Measurements from ENCODE around the gene NELL1. TPM values are rescaled to one million over a fixed set of nuclear protein-coding genes. Genes with fewer than 3 reads are reported as not detected.
"Not testable (repeated sequence)": the region's sequence is repeated elsewhere in the genome, so short reads cannot be mapped to it uniquely, and the experiment has no call there.

Gene NELL1
- total RNA-seq, 2 donors from 2014 or later: 1.8 to 10.3 TPM

- Histone ChIP-seq H3K4me1 (replicated peaks) (no peaks in the 10 kb centered on the region), H3K27me3 (replicated peaks; ENCODE audit: insufficient read depth) (no peaks in the 10 kb centered on the region), H3K4me3 (no peak overlapping the region), H3K9me3 (no peaks in the 10 kb centered on the region), H3K27ac (no peak overlapping the region), H3K36me3 (no peaks in the 10 kb centered on the region)
- 91% methylated on average over 2 of the region's 2 CpGs for WGBS
- no peak for DNase-seq (ENCODE audit: low spot score)
- intact Hi-C loops (cut with DNase I): no loop called here
- TF ChIP-seq POLR2AphosphoS5 (IDR thresholded peaks at IDR 0.05): no peak
- TF ChIP-seq CTCF (IDR thresholded peaks at IDR 0.05): no peak
- no peak for TF ChIP-seq POLR2A (IDR thresholded peaks at IDR 0.05)
Observed at GRCh38 chr11:21258414-21258813, 589.0 kb downstream of the NELL1 start.

GRCh38 chr11:21260101-21260500 lies 590.7 kb downstream of the NELL1 start:
- Histone ChIP-seq H3K27ac (no peak overlapping the region), H3K9me3 (no peaks in the 10 kb centered on the region), H3K27me3 (replicated peaks; ENCODE audit: insufficient read depth) (no peaks in the 10 kb centered on the region), H3K4me1 (replicated peaks) (no peaks in the 10 kb centered on the region), H3K36me3 (no peaks in the 10 kb centered on the region), H3K4me3 (no peak overlapping the region)
- intact Hi-C loops (cut with DNase I): no loop called here
- TF ChIP-seq CTCF (IDR thresholded peaks at IDR 0.05) (no peak), POLR2A (IDR thresholded peaks at IDR 0.05) (no peak)
- no peak for DNase-seq (ENCODE audit: low spot score)

- intact Hi-C loops (cut with DNase I): no loop called here
- no peaks in the 10 kb centered on the region for H3K9me3 ChIP-seq
- no peak for TF ChIP-seq POLR2A (IDR thresholded peaks at IDR 0.05)
- no peak for TF ChIP-seq CTCF (IDR thresholded peaks at IDR 0.05)
- no peak for TF ChIP-seq POLR2AphosphoS5 (IDR thresholded peaks at IDR 0.05)
- H3K4me1 ChIP-seq (replicated peaks): no peaks in the 10 kb centered on the region
- H3K36me3 ChIP-seq: no peaks in the 10 kb centered on the region
- DNase-seq (ENCODE audit: low spot score): no peak
- 46% methylated on average over 4 of the region's 4 CpGs for WGBS
- no peaks in the 10 kb centered on the region for H3K27me3 ChIP-seq (replicated peaks; ENCODE audit: insufficient read depth)
- H3K27ac ChIP-seq: no peak overlapping the region
- H3K4me3 ChIP-seq: no peak overlapping the region
Observed at GRCh38 chr11:21262992-21263391, 593.6 kb downstream of the NELL1 start.

GRCh38 chr11:21264125-21264524 lies 594.7 kb downstream of the NELL1 start:
- WGBS: 68% methylated on average over 1 of the region's 1 CpG
- no peaks in the 10 kb centered on the region for H3K36me3 ChIP-seq
- H3K9me3 ChIP-seq: no peaks in the 10 kb centered on the region
- intact Hi-C loops (cut with DNase I): no loop called here
- no peak overlapping the region for H3K4me3 ChIP-seq
- H3K27me3 ChIP-seq (replicated peaks; ENCODE audit: insufficient read depth): no peaks in the 10 kb centered on the region
- DNase-seq (ENCODE audit: low spot score): no peak
- TF ChIP-seq POLR2AphosphoS5 (IDR thresholded peaks at IDR 0.05) (no peak), POLR2A (IDR thresholded peaks at IDR 0.05) (no peak), CTCF (IDR thresholded peaks at IDR 0.05) (no peak)
- H3K4me1 ChIP-seq (replicated peaks): no peaks in the 10 kb centered on the region
- no peak overlapping the region for H3K27ac ChIP-seq

- intact Hi-C loops (cut with DNase I): no loop called here
- WGBS: 52% methylated on average over 2 of the region's 2 CpGs
- Histone ChIP-seq H3K4me3 (no peak overlapping the region), H3K36me3 (no peaks in the 10 kb centered on the region), H3K27ac (no peak overlapping the region), H3K27me3 (replicated peaks; ENCODE audit: insufficient read depth) (no peaks in the 10 kb centered on the region), H3K9me3 (no peaks in the 10 kb centered on the region), H3K4me1 (replicated peaks) (no peaks in the 10 kb centered on the region)
- no peak for TF ChIP-seq POLR2AphosphoS5 (IDR thresholded peaks at IDR 0.05)
- TF ChIP-seq CTCF (IDR thresholded peaks at IDR 0.05): no peak
- no peak for TF ChIP-seq POLR2A (IDR thresholded peaks at IDR 0.05)
- no peak for DNase-seq (ENCODE audit: low spot score)
Observed at GRCh38 chr11:21268036-21268435, 598.6 kb downstream of the NELL1 start.

GRCh38 chr11:21272139-21272538 lies 602.8 kb downstream of the NELL1 start:
- H3K9me3 ChIP-seq; intact Hi-C loops (cut with DNase I); H3K4me3 ChIP-seq; DNase-seq (ENCODE audit: low spot score); H3K36me3 ChIP-seq; H3K27me3 ChIP-seq (replicated peaks; ENCODE audit: insufficient read depth); H3K27ac ChIP-seq; H3K4me1 ChIP-seq (replicated peaks): not testable (repeated sequence)
- 82% methylated on average over 6 of the region's 6 CpGs for WGBS

All from prostate gland (tissue), 2 donors.